AG04449 (cell line): Measurements from ENCODE around the gene FAM78B.

Experiments
- CTCF ChIA-PET: fragments of 350-600 bp; formaldehyde crosslinking; extraction: SDS; loops from one replicate; lab custom pipeline; 2021; ENCODE audit warnings: antibody characterized with exemption; lab: Yijun Ruan, JAX
- POLR2A ChIA-PET: fragments of 400-600, 350-600 bp; formaldehyde crosslinking; extraction: SDS; loops from one replicate; lab custom pipeline; 2020; ENCODE audit warnings: antibody characterized with exemption, inconsistent platforms; lab: Yijun Ruan, JAX
- DNase-seq: peaks from one replicate; pipeline ENCODE4 v3.0.0-alpha.2; 2010; ENCODE audit warnings: low read depth, low spot score
- H3K4me3 ChIP-seq: 2 replicates; pipeline ENCODE4 v1.5.1; 2011; ENCODE audit warnings: low read depth, mild to moderate bottlenecking, control low read depth, low read length
- TF ChIP-seq, protein P1 (sequence below): IDR thresholded peaks from one replicate; pipeline ENCODE4 v1.5.1; 2011; ENCODE audit warnings: mild to moderate bottlenecking, moderate library complexity, low read length, control low read depth, inconsistent platforms; ENCODE audit not compliant: insufficient read depth; ENCODE audit errors: missing control alignments

The FAM78B gene

GRCh38 chr1:166113630-166114029 is 53.2 kb downstream of the FAM78B start:
- no peak for DNase-seq
- TF ChIP-seq, protein P1, sequence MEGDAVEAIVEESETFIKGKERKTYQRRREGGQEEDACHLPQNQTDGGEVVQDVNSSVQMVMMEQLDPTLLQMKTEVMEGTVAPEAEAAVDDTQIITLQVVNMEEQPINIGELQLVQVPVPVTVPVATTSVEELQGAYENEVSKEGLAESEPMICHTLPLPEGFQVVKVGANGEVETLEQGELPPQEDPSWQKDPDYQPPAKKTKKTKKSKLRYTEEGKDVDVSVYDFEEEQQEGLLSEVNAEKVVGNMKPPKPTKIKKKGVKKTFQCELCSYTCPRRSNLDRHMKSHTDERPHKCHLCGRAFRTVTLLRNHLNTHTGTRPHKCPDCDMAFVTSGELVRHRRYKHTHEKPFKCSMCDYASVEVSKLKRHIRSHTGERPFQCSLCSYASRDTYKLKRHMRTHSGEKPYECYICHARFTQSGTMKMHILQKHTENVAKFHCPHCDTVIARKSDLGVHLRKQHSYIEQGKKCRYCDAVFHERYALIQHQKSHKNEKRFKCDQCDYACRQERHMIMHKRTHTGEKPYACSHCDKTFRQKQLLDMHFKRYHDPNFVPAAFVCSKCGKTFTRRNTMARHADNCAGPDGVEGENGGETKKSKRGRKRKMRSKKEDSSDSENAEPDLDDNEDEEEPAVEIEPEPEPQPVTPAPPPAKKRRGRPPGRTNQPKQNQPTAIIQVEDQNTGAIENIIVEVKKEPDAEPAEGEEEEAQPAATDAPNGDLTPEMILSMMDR = no peak
- ChIA-PET POLR2A (no interaction called here), CTCF (no interaction called here)
- H3K4me3 ChIP-seq = no peak overlapping the region

GRCh38 chr1:166113031-166113430 is 53.8 kb downstream of the FAM78B start:
- H3K4me3 ChIP-seq = no peak overlapping the region
- TF ChIP-seq, protein P1 = no peak
- DNase-seq = no peak
- ChIA-PET POLR2A (no interaction called here), CTCF (no interaction called here)

- no peak overlapping the region for H3K4me3 ChIP-seq
- POLR2A ChIA-PET = no interaction called here
- DNase-seq = no peak
- CTCF ChIA-PET = no interaction called here
- TF ChIP-seq, protein P1 = no peak
Observed at GRCh38 chr1:166112425-166112824, 54.4 kb downstream of the FAM78B start.

DNA sequence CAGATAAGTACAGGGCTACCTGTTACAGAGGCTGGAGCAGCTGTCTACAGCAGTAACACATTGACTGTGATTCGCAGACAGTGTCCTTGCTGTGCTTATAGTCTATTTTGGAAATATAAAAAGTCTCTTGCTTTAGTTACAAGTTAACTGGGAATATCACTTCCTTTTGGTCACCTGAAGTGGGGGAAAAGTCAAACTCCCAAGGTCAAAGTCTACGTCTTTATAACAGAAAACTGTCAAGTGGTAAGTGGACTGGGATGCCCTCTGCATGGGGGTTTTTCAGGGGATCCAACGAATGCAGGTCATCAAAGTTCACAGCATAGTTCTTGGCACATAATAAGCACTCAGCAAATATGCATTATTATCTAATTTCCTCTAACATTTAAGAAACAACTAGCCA is 55.4 kb downstream of the FAM78B start:
- DNase-seq = no peak
- TF ChIP-seq, protein P1 = no peak
- ChIA-PET CTCF (no interaction called here), POLR2A (no interaction called here)
- H3K4me3 ChIP-seq = no peak overlapping the region

GRCh38 chr1:166090244-166090643 is 76.6 kb downstream of the FAM78B start:
- ChIA-PET POLR2A (no interaction called here), CTCF (no interaction called here)
- no peak overlapping the region for H3K4me3 ChIP-seq
- no peak for DNase-seq
- TF ChIP-seq, protein P1 = no peak

DNA sequence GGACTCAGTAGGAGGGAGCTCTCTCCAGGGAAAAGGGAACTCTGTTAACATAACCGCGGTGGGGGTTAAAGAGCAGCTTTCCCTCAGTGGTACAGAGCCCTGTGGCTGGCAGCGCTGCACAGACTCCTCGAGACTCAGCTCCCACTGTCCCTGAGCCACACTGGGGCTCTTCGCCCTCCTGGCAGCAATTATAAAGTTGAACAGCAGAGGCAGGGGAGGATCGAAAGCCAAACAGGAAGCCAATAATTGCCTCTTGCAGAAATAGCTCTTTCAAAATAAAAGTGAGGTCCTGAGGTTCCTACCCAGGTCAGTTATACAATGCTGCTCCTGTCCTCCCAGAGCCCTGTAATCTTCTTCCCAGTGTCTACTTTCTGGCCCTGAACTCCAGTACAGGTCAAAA is 77.0 kb downstream of the FAM78B start:
- TF ChIP-seq, protein P1 = no peak
- CTCF ChIA-PET = no interaction called here
- no peak overlapping the region for H3K4me3 ChIP-seq
- DNase-seq = no peak
- POLR2A ChIA-PET = no interaction called here
